Natural killer cell treated with Interleukin-12 subunit alpha and Interleukin-12 subunit beta and Interleukin-15 and Interleukin-18, amount 100 ng/mL, for 72 hours (primary cell): ENCODE results near the gene FBP2. TPM values are rescaled to one million over a fixed set of nuclear protein-coding genes. Genes with fewer than 3 reads are reported as not detected.
"Not testable (repeated sequence)": the region's sequence is repeated elsewhere in the genome, so short reads cannot be mapped to it uniquely, and the experiment has no call there.

Source experiments
- ATAC-seq, 2 donors: fragments of 150-1000 bp; cut with Tn5 transposase in 1 of 2; sonication (Bioruptor Pico), chemical (Tn5 transposase) in 1 of 2; 2 replicates each; pipeline ENCODE4 v1.10.0; 2021
- DNase-seq: peaks from one replicate; pipeline ENCODE4 v3.0.0; 2022; ENCODE audit warnings: low spot score
- H3K27ac Mint-ChIP-seq, 2 donors: 1 replicate in 1 of 2; 2 replicates in 1 of 2; pipeline ENCODE4 v1.8.0; 2022; ENCODE audit warnings: mixed read lengths in 2 of 2, mild to moderate bottlenecking in 1 of 2, moderate library complexity in 1 of 2
- H3K27me3 Mint-ChIP-seq, 2 donors: 1 replicate in 1 of 2; 2 replicates in 1 of 2; pipeline ENCODE4 v1.8.0; 2022; ENCODE audit warnings: mixed read lengths in 2 of 2
- H3K36me3 Mint-ChIP-seq: one replicate; pipeline ENCODE4 v1.8.0; 2022; ENCODE audit warnings: mixed read lengths
- H3K4me1 Mint-ChIP-seq, 2 donors: 1 replicate in 1 of 2; 2 replicates in 1 of 2; pipeline ENCODE4 v1.8.0; 2022; ENCODE audit warnings: low read depth in 2 of 2, mixed read lengths in 2 of 2, mild to moderate bottlenecking in 1 of 2
- H3K4me3 Mint-ChIP-seq: one replicate; pipeline ENCODE4 v1.8.0; 2022; ENCODE audit warnings: mixed read lengths
- H3K9me3 Mint-ChIP-seq: 2 replicates; pipeline ENCODE4 v1.8.0; 2022; ENCODE audit warnings: mixed read lengths
- total RNA-seq, 2 donors: library from RNA; stranded (reverse); gene quantifications; one replicate each; pipeline ENCODE4 v1.2.3, GENCODE V29; 2022

The FBP2 gene
- total RNA-seq, 2 donors from 2014 or later: not detected

DNA sequence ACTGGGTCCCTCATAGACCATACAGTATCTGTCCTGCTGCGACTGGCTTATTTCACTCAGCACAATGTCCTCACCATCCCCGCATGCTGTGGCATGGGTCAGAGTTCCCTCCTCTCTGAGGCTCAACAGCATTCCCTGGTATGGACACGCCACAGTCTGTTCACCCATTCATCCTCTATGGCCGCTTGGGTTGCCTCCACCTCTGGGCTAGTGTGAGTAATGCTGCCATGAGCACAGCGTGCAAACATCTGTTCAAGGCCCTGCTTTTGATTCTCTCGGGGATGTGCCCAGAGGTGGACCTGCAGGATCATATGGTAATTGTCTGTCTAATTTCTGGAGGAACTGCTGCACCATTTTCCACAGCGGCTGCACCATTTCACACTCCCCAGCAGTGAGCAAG lies 5.5 kb upstream of the FBP2 start:
- no peaks in the 10 kb centered on the region for H3K9me3 Mint-ChIP-seq
- peaks cover 0 to 2% of the 10 kb centered on the region in 2 donors for H3K27me3 Mint-ChIP-seq
- DNase-seq: no peak

DNA sequence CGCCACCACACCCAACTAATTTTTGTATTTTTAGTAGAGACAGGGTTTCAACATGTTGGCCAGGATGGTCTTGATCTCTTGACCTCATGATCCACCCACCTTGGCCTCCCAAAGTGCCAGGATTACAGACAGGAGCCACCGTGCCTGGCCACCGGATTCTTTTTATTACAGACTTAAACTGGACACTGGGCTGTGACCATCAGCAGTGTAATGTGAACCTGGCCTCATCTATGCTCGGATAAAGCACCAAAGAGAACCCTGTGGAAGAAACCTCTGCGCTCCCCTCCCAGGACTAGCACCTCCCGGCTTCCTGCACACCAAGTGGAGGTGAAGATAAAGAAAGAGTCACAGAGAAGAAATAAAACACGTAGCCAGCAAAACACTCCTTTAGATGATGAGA lies 941 bp downstream of the FBP2 start:
- not testable (repeated sequence) for H3K27ac Mint-ChIP-seq, H3K4me1 Mint-ChIP-seq, H3K36me3 Mint-ChIP-seq, H3K4me3 Mint-ChIP-seq, H3K9me3 Mint-ChIP-seq, DNase-seq, ATAC-seq
- H3K27me3 Mint-ChIP-seq: peaks cover 8 to 14% of the 10 kb centered on the region in 2 donors

More for the DNA sequence above, 5.5 kb upstream of the FBP2 start:
- no peak overlapping the region for H3K27ac Mint-ChIP-seq
- H3K36me3 Mint-ChIP-seq: no peaks in the 10 kb centered on the region
- ATAC-seq: no peak
- no peak overlapping the region for H3K4me3 Mint-ChIP-seq
- H3K4me1 Mint-ChIP-seq: peaks cover 5 to 6% of the 10 kb centered on the region in 2 donors

DNA sequence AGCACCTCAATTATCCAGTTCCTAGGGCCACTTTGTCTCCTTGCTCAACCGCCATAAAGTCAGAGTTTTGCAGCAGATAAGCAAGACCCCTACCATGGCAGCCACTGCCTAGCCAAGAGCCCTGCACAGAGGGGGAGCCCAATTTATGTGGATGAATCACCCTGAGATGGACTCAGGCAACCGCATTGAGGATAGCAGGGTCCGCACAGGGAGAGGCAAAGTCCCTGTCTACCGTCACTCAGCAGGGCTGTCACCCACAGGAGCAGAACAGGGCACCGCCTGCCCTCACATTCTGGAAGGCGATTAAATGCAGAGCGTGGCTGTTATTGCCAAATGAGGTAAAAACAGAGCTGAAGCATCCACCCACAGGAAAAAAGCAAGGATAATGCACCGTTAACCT lies 1.7 kb downstream of the FBP2 start:
- DNase-seq (no peak), ATAC-seq (peak in 1 of 2 donors; percentile 31)
- Mint-ChIP-seq H3K4me3 (no peak overlapping the region), H3K4me1 (no peaks in the 10 kb centered on the region), H3K27me3 (peaks cover 8 to 14% of the 10 kb centered on the region in 2 donors), H3K27ac (no peak overlapping the region), H3K36me3 (no peaks in the 10 kb centered on the region), H3K9me3 (no peaks in the 10 kb centered on the region)

DNA sequence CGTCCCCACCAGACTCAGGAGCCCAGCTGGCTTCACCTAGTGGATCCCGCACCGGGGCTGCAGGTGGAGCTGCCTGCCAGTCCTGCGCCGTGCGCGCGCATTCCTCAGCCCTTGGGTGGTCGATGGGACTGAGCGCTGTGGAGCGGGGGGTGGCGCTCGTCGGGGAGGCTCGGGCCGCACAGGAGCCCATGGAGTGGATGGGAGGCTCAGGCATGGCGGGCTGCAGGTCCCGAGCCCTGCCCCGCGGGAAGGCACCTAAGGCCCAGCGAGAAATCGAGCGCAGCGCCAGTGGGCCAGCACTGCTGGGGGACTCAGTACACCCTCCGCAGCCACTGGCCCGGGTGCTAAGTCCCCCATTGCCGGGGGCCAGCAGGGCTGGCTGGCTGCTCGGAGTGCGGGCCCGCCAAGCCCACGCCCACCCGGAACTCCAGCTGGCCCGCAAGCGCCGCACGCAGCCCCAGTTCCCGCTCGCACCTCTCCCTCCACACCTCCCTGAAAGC lies 2.5 kb downstream of the FBP2 start:
- ATAC-seq, H3K4me3 Mint-ChIP-seq, H3K4me1 Mint-ChIP-seq, H3K36me3 Mint-ChIP-seq, H3K9me3 Mint-ChIP-seq, DNase-seq, H3K27ac Mint-ChIP-seq: not testable (repeated sequence)
- peaks cover 8 to 14% of the 10 kb centered on the region in 2 donors for H3K27me3 Mint-ChIP-seq

DNA sequence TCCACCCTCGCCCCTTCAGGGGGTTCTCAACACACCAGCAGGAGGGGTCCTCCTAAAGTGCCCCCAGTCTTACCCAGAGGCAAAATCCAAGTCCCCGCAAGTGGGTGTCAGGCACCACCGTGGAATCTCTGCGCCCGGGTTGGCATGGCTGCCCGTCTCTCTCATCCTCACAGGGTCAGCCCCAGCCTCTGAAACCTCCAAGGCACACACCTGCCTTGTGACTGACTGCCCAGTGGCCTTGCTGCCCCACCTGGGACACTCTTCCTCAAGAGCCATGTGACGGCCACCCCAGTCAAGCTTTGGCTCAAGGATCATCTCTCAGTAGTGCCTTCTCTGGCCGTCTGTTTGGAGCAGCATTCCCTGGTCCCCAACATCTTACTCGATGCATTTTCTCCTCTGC lies 4.9 kb downstream of the FBP2 start:
- Mint-ChIP-seq H3K4me3 (no peak overlapping the region), H3K36me3 (no peaks in the 10 kb centered on the region), H3K27me3 (peaks cover 8 to 16% of the 10 kb centered on the region in 2 donors), H3K4me1 (no peaks in the 10 kb centered on the region), H3K9me3 (no peaks in the 10 kb centered on the region), H3K27ac (no peak overlapping the region)
- DNase-seq: no peak
- ATAC-seq: no peak

DNA sequence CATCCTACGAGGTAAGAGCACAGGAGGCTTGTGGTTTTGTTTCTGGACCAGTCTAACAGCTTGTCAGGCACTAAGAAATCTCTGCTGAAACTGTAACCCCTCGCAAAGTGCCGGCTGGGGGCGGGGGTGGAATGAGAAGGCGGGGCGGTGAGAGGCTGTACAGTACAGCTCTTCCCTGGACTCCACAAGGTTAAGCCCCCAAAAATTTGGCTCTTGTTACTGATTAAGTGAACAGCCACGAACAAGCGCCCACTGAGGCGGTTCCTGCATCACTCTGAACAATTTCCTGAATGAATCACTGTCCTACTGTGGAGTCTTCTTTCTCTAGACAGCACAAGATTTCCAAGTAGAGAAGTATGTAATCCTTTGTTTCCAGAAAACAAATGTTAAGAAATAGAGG lies 6.8 kb downstream of the FBP2 start:
- DNase-seq: no peak
- Mint-ChIP-seq H3K9me3 (no peaks in the 10 kb centered on the region), H3K27me3 (peaks cover 8 to 11% of the 10 kb centered on the region in 2 donors), H3K36me3 (no peaks in the 10 kb centered on the region), H3K4me1 (no peaks in the 10 kb centered on the region), H3K4me3 (no peak overlapping the region), H3K27ac (no peak overlapping the region)
- ATAC-seq: no peak

DNA sequence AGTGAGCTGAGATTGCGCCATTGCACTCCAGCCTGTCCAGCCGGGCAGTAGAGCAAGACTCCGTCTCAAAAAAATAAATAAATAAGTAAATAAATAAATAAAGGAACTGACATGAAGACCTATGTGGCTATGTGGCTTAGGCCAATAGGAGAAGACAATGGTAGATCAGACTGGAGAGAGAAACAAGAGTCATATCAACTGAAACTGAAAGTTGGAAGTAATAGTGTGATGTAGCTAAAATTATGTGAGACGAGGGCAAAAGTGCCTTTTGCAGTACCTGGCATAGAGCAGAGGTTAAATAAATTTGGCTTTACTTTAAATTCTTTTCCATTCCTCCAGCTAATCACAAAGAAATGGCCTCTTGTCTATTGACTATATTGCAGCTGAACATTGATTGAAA lies 7.3 kb downstream of the FBP2 start:
- Mint-ChIP-seq H3K27me3 (peaks cover 8 to 11% of the 10 kb centered on the region in 2 donors), H3K4me3 (no peak overlapping the region), H3K36me3 (no peaks in the 10 kb centered on the region), H3K27ac (no peak overlapping the region), H3K4me1 (no peaks in the 10 kb centered on the region), H3K9me3 (no peaks in the 10 kb centered on the region)
- DNase-seq (no peak), ATAC-seq (no peak)

DNA sequence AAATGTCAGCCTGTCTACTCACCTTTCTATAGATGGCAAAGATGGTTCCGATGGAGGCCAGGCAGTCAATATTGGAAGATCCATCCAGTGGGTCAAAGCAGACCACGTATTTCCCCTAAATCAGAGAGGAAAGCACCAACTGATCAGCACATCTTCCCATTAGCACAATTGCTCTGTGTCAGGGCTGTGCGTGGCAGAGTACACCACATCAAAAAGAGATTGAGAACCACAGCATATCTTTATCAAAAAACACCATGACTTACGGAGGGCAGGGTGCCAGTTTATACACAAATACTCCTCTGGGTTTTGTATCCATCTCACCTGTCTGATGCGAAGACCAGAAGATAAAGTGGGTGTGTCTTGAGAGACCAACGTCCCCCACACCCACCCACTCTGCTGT lies 9.1 kb downstream of the FBP2 start:
- no peak for DNase-seq
- H3K4me1 Mint-ChIP-seq: no peaks in the 10 kb centered on the region
- no peak overlapping the region for H3K27ac Mint-ChIP-seq
- H3K27me3 Mint-ChIP-seq: peaks cover 8 to 11% of the 10 kb centered on the region in 2 donors
- H3K36me3 Mint-ChIP-seq: no peaks in the 10 kb centered on the region
- no peak overlapping the region for H3K4me3 Mint-ChIP-seq
- ATAC-seq: no peak
- H3K9me3 Mint-ChIP-seq: no peaks in the 10 kb centered on the region

DNA sequence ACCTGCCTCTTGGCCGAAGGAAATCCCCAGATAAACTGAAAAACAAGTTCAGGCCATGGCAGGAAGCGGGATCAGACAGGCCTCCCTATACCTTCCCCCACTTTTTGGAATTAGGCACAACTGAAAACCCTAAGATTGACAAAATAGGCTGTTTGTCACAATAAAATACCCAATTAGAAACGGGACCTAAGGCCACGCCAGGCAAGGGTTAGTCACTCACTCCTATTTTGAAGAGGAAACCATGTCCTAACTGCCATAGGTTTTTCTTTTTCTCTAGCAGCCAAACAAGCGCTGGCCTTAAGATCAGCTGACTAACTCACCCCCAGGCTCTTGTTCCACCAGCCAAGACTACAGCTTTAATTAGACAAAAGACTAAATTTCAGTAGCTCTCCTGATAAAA lies 11.9 kb downstream of the FBP2 start:
- no peaks in the 10 kb centered on the region for H3K36me3 Mint-ChIP-seq
- DNase-seq: no peak
- H3K4me1 Mint-ChIP-seq: no peaks in the 10 kb centered on the region
- H3K27ac Mint-ChIP-seq: no peak overlapping the region
- ATAC-seq: no peak
- no peak overlapping the region for H3K4me3 Mint-ChIP-seq
- peaks cover 8% of the 10 kb centered on the region in 2 donors for H3K27me3 Mint-ChIP-seq
- H3K9me3 Mint-ChIP-seq: no peaks in the 10 kb centered on the region

DNA sequence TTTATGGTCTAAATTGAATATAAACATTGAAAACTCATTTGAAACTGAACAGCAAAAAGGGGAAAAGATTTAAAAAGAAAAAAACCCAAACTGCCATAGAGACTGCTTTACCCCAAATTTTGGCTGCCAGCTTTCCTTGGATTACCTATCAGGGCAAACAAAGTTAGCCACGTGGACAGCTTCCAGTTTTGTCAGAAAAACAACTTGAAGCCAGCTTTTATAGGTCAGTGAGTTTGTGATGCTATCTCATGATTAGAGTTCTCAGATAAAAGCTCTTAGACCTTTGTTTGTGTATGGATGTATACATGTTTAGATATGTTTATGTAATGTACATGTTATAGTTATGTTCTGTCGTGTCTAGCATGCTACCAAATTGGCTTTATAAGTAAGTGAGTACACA lies 16.1 kb downstream of the FBP2 start:
- DNase-seq: no peak
- Mint-ChIP-seq H3K27ac (no peak overlapping the region), H3K36me3 (no peaks in the 10 kb centered on the region), H3K4me1 (no peaks in the 10 kb centered on the region), H3K9me3 (no peaks in the 10 kb centered on the region), H3K4me3 (no peak overlapping the region), H3K27me3 (peaks cover 19 to 43% of the 10 kb centered on the region in 2 donors)
- no peak for ATAC-seq

DNA sequence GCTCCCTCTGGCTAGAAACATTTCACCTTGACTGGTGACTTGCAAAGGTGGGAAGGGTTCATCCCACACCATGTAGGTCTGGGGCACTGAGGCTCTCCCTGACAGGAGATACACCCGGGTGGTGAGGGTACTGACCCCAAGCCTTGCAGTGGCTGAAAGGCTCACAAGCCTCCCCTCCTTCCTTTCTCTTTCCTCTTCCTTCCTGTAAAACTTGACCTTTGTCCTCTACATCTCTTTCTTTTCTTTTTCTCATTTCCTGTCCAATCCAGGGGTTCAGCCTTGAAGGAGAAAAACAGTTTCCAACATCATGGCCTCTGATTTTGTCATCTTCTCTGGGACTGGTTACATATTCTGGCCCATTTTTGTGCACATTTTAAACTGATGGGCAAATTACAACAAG lies 16.6 kb downstream of the FBP2 start:
- Mint-ChIP-seq H3K36me3 (no peaks in the 10 kb centered on the region), H3K4me1 (no peaks in the 10 kb centered on the region), H3K9me3 (no peaks in the 10 kb centered on the region), H3K27me3 (peaks cover 24 to 49% of the 10 kb centered on the region in 2 donors), H3K27ac (no peak overlapping the region), H3K4me3 (no peak overlapping the region)
- DNase-seq (no peak), ATAC-seq (no peak)

DNA sequence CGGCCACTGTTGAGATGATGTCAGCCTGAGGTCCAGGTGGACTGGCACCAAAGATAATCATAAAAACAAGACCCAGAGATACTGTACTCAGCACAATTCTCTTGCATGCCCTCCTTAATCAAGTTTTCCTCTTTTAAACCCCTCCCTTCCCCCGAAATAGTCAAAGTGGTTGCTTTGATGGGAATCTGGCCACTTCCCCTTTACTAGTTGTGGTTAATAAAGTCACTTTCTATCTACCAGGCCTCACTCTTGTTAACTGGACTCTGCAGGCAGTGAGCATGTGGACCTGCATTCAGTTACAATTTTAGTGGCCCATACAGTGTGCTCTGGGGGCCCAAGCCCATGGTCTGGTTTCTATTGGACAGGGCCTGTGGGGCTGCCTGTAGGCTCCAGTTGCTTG lies 17.5 kb downstream of the FBP2 start:
- DNase-seq (no peak), ATAC-seq (no peak)
- peaks cover 28 to 54% of the 10 kb centered on the region in 2 donors for H3K27me3 Mint-ChIP-seq
- H3K4me3 Mint-ChIP-seq: no peak overlapping the region
- H3K4me1 Mint-ChIP-seq: no peaks in the 10 kb centered on the region
- no peaks in the 10 kb centered on the region for H3K9me3 Mint-ChIP-seq
- H3K36me3 Mint-ChIP-seq: no peaks in the 10 kb centered on the region
- H3K27ac Mint-ChIP-seq: no peak overlapping the region

DNA sequence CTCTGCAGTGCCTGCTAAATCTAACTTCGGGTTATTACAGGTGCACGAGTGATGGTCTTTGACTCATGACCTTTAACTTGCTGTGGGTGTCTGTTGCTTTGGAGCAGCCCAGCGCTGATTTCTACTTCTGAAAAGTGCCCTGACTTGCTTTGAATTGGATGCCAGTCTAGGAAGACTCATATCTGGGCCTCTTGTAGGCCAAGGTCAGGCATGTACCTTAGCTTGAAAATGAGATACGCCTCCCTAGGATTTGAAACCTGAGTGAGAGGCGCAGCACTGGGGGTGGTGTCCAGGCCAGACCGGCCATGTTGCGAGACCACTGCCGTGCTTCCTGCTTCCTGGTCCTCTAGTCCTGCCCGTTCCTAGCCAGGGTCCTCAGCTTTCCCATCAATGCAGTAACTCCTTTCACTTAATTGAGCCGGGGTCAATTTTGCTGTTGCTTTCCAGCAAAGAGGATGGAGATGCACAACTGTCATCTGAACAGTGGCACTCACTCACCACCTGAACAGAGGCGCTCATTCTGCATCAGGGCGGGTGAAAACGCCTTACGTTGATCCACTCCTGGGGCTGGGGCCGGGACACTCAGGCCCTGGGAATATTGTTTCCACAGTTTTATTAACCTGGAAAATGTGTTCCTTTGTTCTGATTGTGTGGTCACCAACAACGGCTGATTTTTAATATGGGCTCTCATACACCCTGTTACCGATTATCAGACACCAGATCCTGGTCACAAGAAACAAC lies 24.5 kb downstream of the FBP2 start:
- Mint-ChIP-seq H3K4me1 (no peaks in the 10 kb centered on the region), H3K4me3 (no peak overlapping the region), H3K27me3 (peaks cover 19 to 23% of the 10 kb centered on the region in 2 donors), H3K27ac (no peak overlapping the region), H3K36me3 (no peaks in the 10 kb centered on the region), H3K9me3 (no peaks in the 10 kb centered on the region)
- DNase-seq (no peak), ATAC-seq (no peak)

DNA sequence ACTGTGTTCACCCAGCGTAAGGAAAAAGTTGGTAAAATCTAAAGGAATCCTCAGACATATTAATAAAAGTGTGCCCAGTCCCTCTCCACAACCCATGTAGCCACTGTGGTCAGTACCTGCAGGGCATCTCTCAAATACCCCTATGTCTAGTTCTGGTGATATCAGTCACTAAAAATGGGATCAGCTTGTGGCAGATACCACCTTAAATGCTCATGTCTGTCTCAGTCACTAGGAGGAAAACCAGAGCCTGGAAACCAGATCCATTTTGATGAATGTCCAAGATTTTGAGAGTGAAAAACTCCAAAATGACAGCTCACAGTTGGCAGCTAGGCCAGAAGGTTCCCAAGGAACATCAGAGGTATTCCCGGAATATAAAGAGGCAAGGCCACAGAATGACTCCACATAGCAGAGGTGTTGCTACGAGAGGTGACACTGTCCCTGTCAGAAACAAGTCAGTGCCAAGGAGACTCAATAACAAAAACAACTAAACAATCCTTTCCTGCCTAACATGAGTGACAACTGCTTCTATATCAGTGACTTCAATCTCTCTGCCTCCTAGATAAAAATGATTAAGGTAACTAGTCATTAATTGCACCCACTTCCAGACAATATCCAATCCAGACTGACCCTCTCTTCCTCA lies 25.3 kb downstream of the FBP2 start:
- no peak overlapping the region for H3K27ac Mint-ChIP-seq
- no peaks in the 10 kb centered on the region for H3K9me3 Mint-ChIP-seq
- DNase-seq: no peak
- H3K36me3 Mint-ChIP-seq: no peaks in the 10 kb centered on the region
- no peaks in the 10 kb centered on the region for H3K4me1 Mint-ChIP-seq
- no peak overlapping the region for H3K4me3 Mint-ChIP-seq
- peaks cover 18 to 19% of the 10 kb centered on the region in 2 donors for H3K27me3 Mint-ChIP-seq
- no peak for ATAC-seq
